Neutrophil (primary cell): Measurements from ENCODE around the gene CARHSP1.

Experiments
- H3K27ac ChIP-seq: fragments of 200-600 bp; sonication (generic); 2 replicates; pipeline ENCODE4 v1.5.1; 2016; ENCODE audit warnings: mild to moderate bottlenecking, moderate library complexity
- H3K27me3 ChIP-seq: fragments of 200-600 bp; sonication (generic); 2 replicates; pipeline ENCODE4 v1.6.0; 2016; ENCODE audit warnings: mild to moderate bottlenecking
- H3K36me3 ChIP-seq: fragments of 200-600 bp; sonication (generic); 2 replicates; pipeline ENCODE4 v1.5.1; 2017
- H3K4me1 ChIP-seq, 2 experiments: fragments of 200-600 bp in 1 of 2; sonication (generic) in 1 of 2; 1 replicate in 1 of 2; 2 replicates in 1 of 2; pipeline versions ENCODE4 v1.5.1 to v1.6.1; 2013 to 2016; ENCODE audit warnings: low read depth in 1 of 2, low read length in 1 of 2, mild to moderate bottlenecking in 1 of 2, moderate library complexity in 1 of 2; ENCODE audit not compliant: control insufficient read depth in 1 of 2, insufficient read depth in 1 of 2
- H3K4me3 ChIP-seq, 2 experiments: fragments of 200-600 bp in 1 of 2; sonication (generic) in 1 of 2; 1 replicate in 1 of 2; 2 replicates in 1 of 2; pipeline ENCODE4 v1.5.1; 2013 to 2016; ENCODE audit warnings: low read depth in 1 of 2, low read length in 1 of 2, mild to moderate bottlenecking in 1 of 2, moderate library complexity in 1 of 2
- H3K9me3 ChIP-seq: fragments of 200-600 bp; sonication (generic); 2 replicates; pipeline ENCODE4 v1.5.1; 2016
- CTCF ChIP-seq: fragments of 200-600 bp; sonication (generic); IDR thresholded peaks from 2 replicates; pipeline ENCODE4 v1.5.1; 2016; ENCODE audit warnings: antibody characterized with exemption

CARHSP1 gene

GRCh38 chr16:8818504-8819270 is 50.1 kb downstream of the CARHSP1 start:
- H3K4me3 ChIP-seq = no peak overlapping the region
- no peak for TF ChIP-seq CTCF
- H3K9me3 ChIP-seq = no peaks in the 10 kb centered on the region
- peaks cover 13 to 32% of the 10 kb centered on the region in 2 experiments for H3K4me1 ChIP-seq
- H3K27me3 ChIP-seq = no peaks in the 10 kb centered on the region
- peaks cover 16% of the 10 kb centered on the region for H3K36me3 ChIP-seq
- peak overlapping the region; percentile 61 for H3K27ac ChIP-seq

GRCh38 chr16:8816967-8817655 is 51.7 kb downstream of the CARHSP1 start:
- H3K27ac ChIP-seq = peak overlapping the region; percentile 45
- peaks cover 31% of the 10 kb centered on the region for H3K36me3 ChIP-seq

DNA sequence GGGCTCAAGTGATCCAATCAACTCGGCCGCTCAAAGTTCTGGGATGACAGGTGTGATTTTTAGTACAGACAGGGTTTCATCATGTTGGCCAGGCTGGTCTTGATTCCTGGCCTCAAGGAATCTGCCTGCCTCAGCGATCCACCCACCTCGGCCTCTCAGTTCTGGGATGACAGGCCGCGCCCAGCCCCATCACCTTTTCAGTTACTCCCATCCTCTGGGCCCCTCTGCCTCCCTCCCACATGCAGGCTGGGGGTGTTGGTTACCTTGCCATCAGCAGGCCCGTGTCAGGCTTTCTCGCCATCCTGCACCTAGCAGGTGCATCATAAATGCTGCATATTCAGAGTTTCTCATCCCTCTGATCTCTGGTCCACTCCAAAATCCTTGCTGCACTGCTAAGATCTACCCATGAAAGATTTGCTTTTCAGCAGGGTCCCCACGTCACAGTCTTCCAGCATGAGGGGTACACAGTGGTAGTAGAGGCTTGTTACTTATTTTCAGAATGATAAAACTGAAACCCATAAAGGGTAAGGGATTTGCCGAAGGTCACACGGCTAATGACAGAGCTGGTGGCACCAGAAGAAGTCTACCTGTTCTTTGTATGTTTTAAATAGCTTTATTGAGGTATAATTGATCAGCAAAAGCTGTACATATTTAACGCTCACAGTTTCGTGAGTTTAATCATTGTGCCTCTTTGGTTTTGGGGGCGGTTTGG is 54.6 kb downstream of the CARHSP1 start:
- peaks cover 6 to 21% of the 10 kb centered on the region in 2 experiments for H3K4me1 ChIP-seq
- no peaks in the 10 kb centered on the region for H3K27me3 ChIP-seq
- peaks cover 43% of the 10 kb centered on the region for H3K36me3 ChIP-seq
- H3K27ac ChIP-seq = no peak overlapping the region
- no peak overlapping the region for H3K4me3 ChIP-seq
- H3K9me3 ChIP-seq = no peaks in the 10 kb centered on the region
- TF ChIP-seq CTCF = no peak

More at GRCh38 chr16:8816967-8817655, 51.7 kb downstream of the CARHSP1 start:
- no peak for TF ChIP-seq CTCF
- H3K27me3 ChIP-seq = no peaks in the 10 kb centered on the region
- H3K4me1 ChIP-seq = peaks cover 13 to 32% of the 10 kb centered on the region in 2 experiments
- no peaks in the 10 kb centered on the region for H3K9me3 ChIP-seq
- no peak overlapping the region for H3K4me3 ChIP-seq

- Histone ChIP-seq H3K9me3 (no peaks in the 10 kb centered on the region), H3K27ac (no peak overlapping the region), H3K4me3 (no peak overlapping the region), H3K36me3 (peaks cover 62% of the 10 kb centered on the region), H3K27me3 (no peaks in the 10 kb centered on the region), H3K4me1 (peaks cover 0 to 6% of the 10 kb centered on the region in 2 experiments)
- no peak for TF ChIP-seq CTCF
Observed at GRCh38 chr16:8812162-8812843, 56.5 kb downstream of the CARHSP1 start.

GRCh38 chr16:8808613-8809353 is 60.0 kb downstream of the CARHSP1 start:
- no peak overlapping the region for H3K4me3 ChIP-seq
- H3K4me1 ChIP-seq = no peaks in the 10 kb centered on the region
- no peaks in the 10 kb centered on the region for H3K27me3 ChIP-seq
- H3K9me3 ChIP-seq = no peaks in the 10 kb centered on the region
- no peak for TF ChIP-seq CTCF
- H3K36me3 ChIP-seq = peaks cover 69% of the 10 kb centered on the region
- no peak overlapping the region for H3K27ac ChIP-seq
